Activated CD4-positive, alpha-beta T cell treated with anti-CD3 and anti-CD28 coated beads, Interleukin-2, amount 10 ng/mL, durations not matched to agents 7 days and 5 days (primary cell): Measurements from ENCODE around the gene ZSCAN31. TPM values are rescaled to one million over a fixed set of nuclear protein-coding genes. Genes with fewer than 3 reads are reported as not detected.

Source experiments
- CTCF ChIA-PET: fragments of 350-600 bp; sonication (Branson Sonifier 250); formaldehyde crosslinking; loops from one replicate; lab custom pipeline; 2021; ENCODE audit warnings: antibody characterized with exemption; lab: Charles Lee
- POLR2A ChIA-PET: fragments of 350-600 bp; sonication (Branson Sonifier 250); formaldehyde crosslinking; loops from one replicate; lab custom pipeline; 2021; ENCODE audit warnings: antibody characterized with exemption; lab: Charles Lee
- DNase-seq: peaks from one replicate; pipeline ENCODE4 v3.0.0-alpha.2; 2020
- H3K27ac Mint-ChIP-seq: one replicate; pipeline ENCODE4 v1.8.0; 2021; ENCODE audit warnings: mild to moderate bottlenecking, moderate library complexity, mixed read lengths
- H3K27me3 Mint-ChIP-seq: one replicate; pipeline ENCODE4 v1.8.0; 2021; ENCODE audit warnings: mixed read lengths
- H3K36me3 Mint-ChIP-seq: one replicate; pipeline ENCODE4 v1.8.0; 2021; ENCODE audit warnings: low read depth, mixed read lengths
- H3K4me1 Mint-ChIP-seq: one replicate; pipeline ENCODE4 v1.8.0; 2021; ENCODE audit warnings: mixed read lengths
- H3K4me3 Mint-ChIP-seq: one replicate; pipeline ENCODE4 v1.8.0; 2021; ENCODE audit warnings: mild to moderate bottlenecking, moderate library complexity, mixed read lengths
- H3K9me3 Mint-ChIP-seq: one replicate; pipeline ENCODE4 v1.8.0; 2021; ENCODE audit warnings: mixed read lengths
- total RNA-seq, 2 experiments: library from RNA; stranded (reverse); gene quantifications; one replicate each; pipeline ENCODE4 v1.2.3, GENCODE V29; 2021

ZSCAN31 gene
- total RNA-seq: under 1 TPM; 0.37 to 0.56 TPM

- peaks cover 2% of the 10 kb centered on the region for H3K4me1 Mint-ChIP-seq
- no peak within 1 kb of the TSS for H3K27ac Mint-ChIP-seq
- CTCF ChIA-PET: interaction anchor here (1.5 to 3.8 kb wide), 2 partner anchors 20 to 24 kb away, joined by 4 to 20 read pairs; no protein-coding TSS in a partner anchor
- no peak within 1 kb of the TSS for H3K4me3 Mint-ChIP-seq
- H3K36me3 Mint-ChIP-seq: peaks cover 8% of the 10 kb centered on the region
- peaks cover 7% of the 10 kb centered on the region for H3K27me3 Mint-ChIP-seq
- POLR2A ChIA-PET: interaction anchor here (0.6 to 1.0 kb wide), 4 partner anchors 83 to 502 kb away, joined by 3 read pairs; no protein-coding TSS in a partner anchor
- peak; percentile 62 for DNase-seq
- peaks cover 16% of the 10 kb centered on the region for H3K9me3 Mint-ChIP-seq
Measured at GRCh38 chr6:28335564-28336283, at the start of gene ZSCAN31. TSS of gene ZSCAN31 (minus strand) at chr6:28336148. CDS start at chr6:28329683, 6,465 bp downstream.

GRCh38 chr6:28384143-28384533, 48.2 kb upstream of the ZSCAN31 start:
- no peak for DNase-seq
- CTCF ChIA-PET: interaction anchor here (1.1 to 2.3 kb wide), 3 partner anchors 10 to 628 kb away, joined by 3 to 9 read pairs (median 5); no protein-coding TSS in a partner anchor
- H3K4me1 Mint-ChIP-seq: peaks cover 14% of the 10 kb centered on the region
- no peaks in the 10 kb centered on the region for H3K27me3 Mint-ChIP-seq
- peaks cover 89% of the 10 kb centered on the region for H3K36me3 Mint-ChIP-seq
- no peak overlapping the region for H3K27ac Mint-ChIP-seq
- POLR2A ChIA-PET: no interaction called here
- H3K9me3 Mint-ChIP-seq: peaks cover 5% of the 10 kb centered on the region
- no peak overlapping the region for H3K4me3 Mint-ChIP-seq

GRCh38 chr6:28383235-28384142, 47.5 kb upstream of the ZSCAN31 start:
- H3K4me1 Mint-ChIP-seq: peaks cover 14% of the 10 kb centered on the region
- peaks cover 5% of the 10 kb centered on the region for H3K9me3 Mint-ChIP-seq
- peak overlapping the region; percentile 46 for H3K4me3 Mint-ChIP-seq
- peaks cover 85% of the 10 kb centered on the region for H3K36me3 Mint-ChIP-seq
- no peaks in the 10 kb centered on the region for H3K27me3 Mint-ChIP-seq
- DNase-seq: peak; percentile 13
- ChIA-PET POLR2A (no interaction called here), CTCF (interaction anchor here (1.1 to 2.3 kb wide), 4 partner anchors 10 to 629 kb away, joined by 3 to 9 read pairs (median 4); no protein-coding TSS in a partner anchor)
- H3K27ac Mint-ChIP-seq: no peak overlapping the region

GRCh38 chr6:28380381-28380780, 44.4 kb upstream of the ZSCAN31 start:
- Mint-ChIP-seq H3K9me3 (peaks cover 9% of the 10 kb centered on the region), H3K27me3 (no peaks in the 10 kb centered on the region), H3K36me3 (peaks cover 74% of the 10 kb centered on the region), H3K4me3 (no peak overlapping the region), H3K27ac (no peak overlapping the region), H3K4me1 (peaks cover 13% of the 10 kb centered on the region)
- CTCF ChIA-PET: no interaction called here
- POLR2A ChIA-PET: no interaction called here
- no peak for DNase-seq

- H3K36me3 Mint-ChIP-seq: peaks cover 60% of the 10 kb centered on the region
- no peaks in the 10 kb centered on the region for H3K27me3 Mint-ChIP-seq
- ChIA-PET CTCF (no interaction called here), POLR2A (no interaction called here)
- no peak overlapping the region for H3K27ac Mint-ChIP-seq
- no peak for DNase-seq
- H3K4me3 Mint-ChIP-seq: no peak overlapping the region
- peaks cover 10% of the 10 kb centered on the region for H3K4me1 Mint-ChIP-seq
- peaks cover 9% of the 10 kb centered on the region for H3K9me3 Mint-ChIP-seq
Measured at GRCh38 chr6:28378644-28379043, 42.7 kb upstream of the ZSCAN31 start.

GRCh38 chr6:28377879-28378278, 41.9 kb upstream of the ZSCAN31 start:
- Mint-ChIP-seq H3K9me3 (peaks cover 9% of the 10 kb centered on the region), H3K4me3 (no peak overlapping the region), H3K27me3 (no peaks in the 10 kb centered on the region), H3K36me3 (peaks cover 52% of the 10 kb centered on the region), H3K4me1 (peaks cover 2% of the 10 kb centered on the region), H3K27ac (no peak overlapping the region)
- ChIA-PET POLR2A (no interaction called here), CTCF (interaction anchor here (0.7 kb wide), 1 partner anchor 402 kb away, joined by 3 read pairs; no protein-coding TSS in a partner anchor)
- no peak for DNase-seq

- Mint-ChIP-seq H3K27me3 (no peaks in the 10 kb centered on the region), H3K36me3 (peaks cover 17% of the 10 kb centered on the region), H3K27ac (no peak overlapping the region), H3K9me3 (peaks cover 5% of the 10 kb centered on the region), H3K4me1 (peaks cover 3% of the 10 kb centered on the region), H3K4me3 (no peak overlapping the region)
- CTCF ChIA-PET: no interaction called here
- DNase-seq: no peak
- POLR2A ChIA-PET: no interaction called here
Measured at GRCh38 chr6:28373925-28374324, 38.0 kb upstream of the ZSCAN31 start.

GRCh38 chr6:28371706-28372451, 35.9 kb upstream of the ZSCAN31 start:
- Mint-ChIP-seq H3K4me3 (no peak overlapping the region), H3K27ac (no peak overlapping the region), H3K9me3 (no peaks in the 10 kb centered on the region), H3K27me3 (no peaks in the 10 kb centered on the region), H3K4me1 (peaks cover 3% of the 10 kb centered on the region), H3K36me3 (peaks cover 12% of the 10 kb centered on the region)
- ChIA-PET CTCF (interaction anchor here (0.7 to 1.1 kb wide), 3 partner anchors 9 to 56 kb away, joined by 3 to 5 read pairs (median 3); no protein-coding TSS in a partner anchor), POLR2A (no interaction called here)
- DNase-seq: no peak

GRCh38 chr6:28371280-28371679, 35.3 kb upstream of the ZSCAN31 start:
- DNase-seq: no peak
- no peak overlapping the region for H3K27ac Mint-ChIP-seq
- H3K4me3 Mint-ChIP-seq: no peak overlapping the region
- peaks cover 3% of the 10 kb centered on the region for H3K4me1 Mint-ChIP-seq
- H3K27me3 Mint-ChIP-seq: no peaks in the 10 kb centered on the region
- peaks cover 14% of the 10 kb centered on the region for H3K36me3 Mint-ChIP-seq
- CTCF ChIA-PET: interaction anchor here (1.1 to 1.4 kb wide), 2 partner anchors 8 to 15 kb away, joined by 3 read pairs; no protein-coding TSS in a partner anchor
- no peaks in the 10 kb centered on the region for H3K9me3 Mint-ChIP-seq
- POLR2A ChIA-PET: no interaction called here

- Mint-ChIP-seq H3K4me1 (peaks cover 3% of the 10 kb centered on the region), H3K27me3 (no peaks in the 10 kb centered on the region), H3K27ac (no peak overlapping the region), H3K9me3 (no peaks in the 10 kb centered on the region), H3K4me3 (no peak overlapping the region), H3K36me3 (peaks cover 17% of the 10 kb centered on the region)
- CTCF ChIA-PET: interaction anchor here (1.4 kb wide), 1 partner anchor 14 kb away, joined by 3 read pairs; no protein-coding TSS in a partner anchor
- POLR2A ChIA-PET: interaction anchor here (0.7 kb wide), 1 partner anchor 104 kb away, joined by 3 read pairs; no protein-coding TSS in a partner anchor
- DNase-seq: no peak
Measured at GRCh38 chr6:28370440-28370839, 34.5 kb upstream of the ZSCAN31 start.

- no peaks in the 10 kb centered on the region for H3K27me3 Mint-ChIP-seq
- ChIA-PET CTCF (no interaction called here), POLR2A (no interaction called here)
- no peak overlapping the region for H3K4me3 Mint-ChIP-seq
- no peak overlapping the region for H3K27ac Mint-ChIP-seq
- H3K36me3 Mint-ChIP-seq: peaks cover 25% of the 10 kb centered on the region
- H3K9me3 Mint-ChIP-seq: no peaks in the 10 kb centered on the region
- no peak for DNase-seq
- peaks cover 3% of the 10 kb centered on the region for H3K4me1 Mint-ChIP-seq
Measured at GRCh38 chr6:28369463-28369862, 33.5 kb upstream of the ZSCAN31 start.

GRCh38 chr6:28368522-28368921, 32.6 kb upstream of the ZSCAN31 start:
- DNase-seq: no peak
- CTCF ChIA-PET: no interaction called here
- Mint-ChIP-seq H3K27ac (no peak overlapping the region), H3K4me1 (peaks cover 3% of the 10 kb centered on the region), H3K4me3 (no peak overlapping the region), H3K36me3 (peaks cover 26% of the 10 kb centered on the region), H3K9me3 (no peaks in the 10 kb centered on the region), H3K27me3 (no peaks in the 10 kb centered on the region)
- POLR2A ChIA-PET: no interaction called here
